Left renal cortex interstitium (tissue), 4 donors: ENCODE measurements around the gene ADK. TPM values are rescaled to one million over a fixed set of nuclear protein-coding genes. Genes with fewer than 3 reads are reported as not detected.
"Not testable (repeated sequence)": the region's sequence is repeated elsewhere in the genome, so short reads cannot be mapped to it uniquely, and the experiment has no call there.

Experiments
- DNase-seq, 4 donors: peaks; one replicate each; pipeline ENCODE4 v3.0.0-alpha.2; 2013; ENCODE audit warnings: low read depth in 4 of 4, low spot score in 2 of 4, missing footprints in 1 of 4
- polyA plus RNA-seq, 4 donors: library from polyadenylated mRNA; unstranded; fragments of 120-200 nt; gene quantifications; one replicate each; pipeline ENCODE4 v1.2.1, GENCODE V29; 2013; ENCODE audit not compliant: insufficient read length in 4 of 4

The ADK gene
- polyA plus RNA-seq, 4 donors = 27.2 to 33.8 (median 28.5) TPM

- no peak for DNase-seq
Observed at GRCh38 chr10:74521526-74521925, 370.5 kb downstream of the ADK start.

- no peak for DNase-seq
Observed at GRCh38 chr10:74523199-74523598, 372.2 kb downstream of the ADK start.

- no peak for DNase-seq
Observed at GRCh38 chr10:74525885-74526284, 374.9 kb downstream of the ADK start.

GRCh38 chr10:74527611-74528010 lies 376.6 kb downstream of the ADK start:
- not testable (repeated sequence) for DNase-seq

GRCh38 chr10:74529205-74529604 lies 378.2 kb downstream of the ADK start:
- no peak for DNase-seq

- no peak for DNase-seq
Observed at GRCh38 chr10:74530981-74531380, 380.0 kb downstream of the ADK start.

GRCh38 chr10:74539317-74539716 lies 388.3 kb downstream of the ADK start:
- no peak for DNase-seq

- DNase-seq = no peak
Observed at GRCh38 chr10:74541375-74541774, 390.4 kb downstream of the ADK start.

GRCh38 chr10:74542077-74542476 lies 391.1 kb downstream of the ADK start:
- DNase-seq = no peak

GRCh38 chr10:74543276-74543675 lies 392.3 kb downstream of the ADK start:
- no peak for DNase-seq

- DNase-seq = no peak
Observed at GRCh38 chr10:74544106-74544505, 393.1 kb downstream of the ADK start.

- DNase-seq = no peak
Observed at GRCh38 chr10:74548676-74549075, 397.7 kb downstream of the ADK start.

- no peak for DNase-seq
Observed at GRCh38 chr10:74556072-74556705, 405.2 kb downstream of the ADK start.

GRCh38 chr10:74557098-74557497 lies 406.1 kb downstream of the ADK start:
- no peak for DNase-seq

- no peak for DNase-seq
Observed at GRCh38 chr10:74558403-74558802, 407.4 kb downstream of the ADK start.

- no peak for DNase-seq
Observed at GRCh38 chr10:74558897-74559296, 407.9 kb downstream of the ADK start.

- not testable (repeated sequence) for DNase-seq
Observed at GRCh38 chr10:74568896-74569295, 417.9 kb downstream of the ADK start.

GRCh38 chr10:74573497-74573896 lies 422.5 kb downstream of the ADK start:
- not testable (repeated sequence) for DNase-seq

- DNase-seq = no peak
Observed at GRCh38 chr10:74575191-74575720, 424.2 kb downstream of the ADK start.

- DNase-seq = no peak
Observed at GRCh38 chr10:74575912-74576311, 424.9 kb downstream of the ADK start.

GRCh38 chr10:74576586-74576985 lies 425.6 kb downstream of the ADK start:
- no peak for DNase-seq

GRCh38 chr10:74580438-74580837 lies 429.4 kb downstream of the ADK start:
- not testable (repeated sequence) for DNase-seq

- no peak for DNase-seq
Observed at GRCh38 chr10:74582566-74582965, 431.5 kb downstream of the ADK start.
